Upper lobe of left lung (tissue), 6 donors: Measurements from ENCODE around the gene SSR4. TPM values are rescaled to one million over a fixed set of nuclear protein-coding genes. Genes with fewer than 3 reads are reported as not detected.

ENCODE experiments used
- ATAC-seq, 2 donors: fragments of 200-7000 bp; cut with Tn5 transposase; one replicate each; pipeline ENCODE4 v1.9.1; 2022; ENCODE audit warnings: mild to moderate bottlenecking in 2 of 2, moderate library complexity in 2 of 2; ENCODE audit not compliant: low FRiP score in 2 of 2
- DNase-seq, 2 donors: peaks; one replicate each; pipeline ENCODE4 v3.0.0-alpha.2; 2019 to 2020
- H3K27ac ChIP-seq, 4 donors: fragments of 200-600 bp; sonication (generic); one replicate each; pipeline ENCODE4 v1.5.1; 2016 to 2019
- H3K27me3 ChIP-seq, 4 donors: fragments of 200-600 bp; sonication (generic); one replicate each; pipeline ENCODE4 v1.5.1; 2017 to 2019
- H3K36me3 ChIP-seq, 4 donors: fragments of 200-600 bp; sonication (generic); one replicate each; pipeline ENCODE4 v1.5.1; 2016 to 2019
- H3K4me1 ChIP-seq, 4 donors: fragments of 200-600 bp; sonication (generic); one replicate each; pipeline ENCODE4 v1.5.1; 2018 to 2019
- H3K4me3 ChIP-seq, 4 donors: fragments of 200-600 bp; sonication (generic); one replicate each; pipeline ENCODE4 v1.5.1; 2017 to 2019; ENCODE audit warnings: mild to moderate bottlenecking in 2 of 4, moderate library complexity in 1 of 4
- H3K9me3 ChIP-seq, 4 donors: fragments of 200-600 bp; sonication (generic); one replicate each; pipeline ENCODE4 v1.5.1; 2018 to 2019
- CTCF ChIP-seq, 6 experiments: fragments of 450-650 bp in 4 of 6; fragments of 200-600 bp in 2 of 6; sonication (generic) in 2 of 6; IDR thresholded peaks; one replicate each; pipeline ENCODE4 v1.5.1; 2016 to 2019; ENCODE audit warnings: antibody characterized with exemption in 6 of 6
- EP300 ChIP-seq, 4 donors: sonication (generic); formaldehyde crosslinking; IDR thresholded peaks; one replicate each; pipeline ENCODE4 v1.5.1; 2017; ENCODE audit warnings: antibody characterized with exemption in 4 of 4, control low read depth in 2 of 4
- POLR2A ChIP-seq, 4 donors: fragments of 450-650 bp; IDR thresholded peaks; one replicate each; pipeline ENCODE4 v1.5.1; 2016 to 2017; ENCODE audit warnings: antibody characterized with exemption in 4 of 4, mild to moderate bottlenecking in 2 of 4
- POLR2AphosphoS5 ChIP-seq, 2 donors: sonication (generic); formaldehyde crosslinking; IDR thresholded peaks; one replicate each; pipeline ENCODE4 v1.5.1; 2017; ENCODE audit warnings: antibody characterized with exemption in 2 of 2
- WGBS, 2 donors: methylation state at CpG; one replicate each; pipeline ENCODE4 v1.1.5; 2017 to 2018; 5-methylcytosine and 5-hydroxymethylcytosine counted together
- total RNA-seq, 6 donors: library from RNA; depleted of rRNA in 4 of 6; stranded (reverse); fragments of >200 nt in 4 of 6; gene quantifications; one replicate each; pipeline versions ENCODE4 v1.1.0 to v1.2.1, GENCODE V29; 2016 to 2021
- donor health status: DM: no; HTN: no; CAD: no; lungs with moderate emphysema.
- donor health status: DM: no; HTN: yes; CAD: no; lungs with severe emphysema.

SSR4 gene
- total RNA-seq, 6 donors from 2014 or later, result 70.2 to 328 (median 172) TPM

- H3K27ac ChIP-seq, result no peak overlapping the region
- ATAC-seq, result no peak
- 94% methylated on average over 20 of the region's 20 CpGs; no CpG with 5 or more reads in 1 of the 2 donors for WGBS, 2 donors
- TF ChIP-seq POLR2A (IDR thresholded peaks at IDR 0.05), result no peak
- TF ChIP-seq CTCF (IDR thresholded peaks at IDR 0.05), result no peak
- TF ChIP-seq POLR2AphosphoS5 (IDR thresholded peaks at IDR 0.05), result no peak
- TF ChIP-seq EP300 (IDR thresholded peaks at IDR 0.05), result no peak
- H3K27me3 ChIP-seq, result no peaks in the 10 kb centered on the region
- no peaks in the 10 kb centered on the region for H3K9me3 ChIP-seq
- H3K4me3 ChIP-seq, result no peak overlapping the region
- H3K4me1 ChIP-seq, result peaks cover 0 to 13% (median 6%) of the 10 kb centered on the region in 4 donors
- no peaks in the 10 kb centered on the region for H3K36me3 ChIP-seq
- DNase-seq, result peak in 1 of 2 donors; percentile 72
Observed at GRCh38 chrX:153767674-153768055, 26.8 kb upstream of the SSR4 start.

- no peaks in the 10 kb centered on the region for H3K36me3 ChIP-seq
- no peak overlapping the region for H3K4me3 ChIP-seq
- H3K4me1 ChIP-seq, result peaks cover 0 to 13% (median 6%) of the 10 kb centered on the region in 4 donors
- H3K27me3 ChIP-seq, result no peaks in the 10 kb centered on the region
- TF ChIP-seq CTCF (IDR thresholded peaks at IDR 0.05), result peak in 1 of 6 experiments; percentile 10
- TF ChIP-seq POLR2AphosphoS5 (IDR thresholded peaks at IDR 0.05), result no peak
- 83% methylated on average over 18 of the region's 22 CpGs; no CpG with 5 or more reads in 1 of the 2 donors for WGBS, 2 donors
- ATAC-seq (no peak), DNase-seq (peak in 1 of 2 donors; percentile 53)
- no peaks in the 10 kb centered on the region for H3K9me3 ChIP-seq
- H3K27ac ChIP-seq, result peak overlapping the region in 1 of 4 donors; percentile 5
Observed at GRCh38 chrX:153768311-153769157, 25.9 kb upstream of the SSR4 start.

GRCh38 chrX:153769158-153769864 lies 25.2 kb upstream of the SSR4 start:
- Histone ChIP-seq H3K36me3 (no peaks in the 10 kb centered on the region), H3K27me3 (no peaks in the 10 kb centered on the region), H3K4me3 (no peak overlapping the region), H3K9me3 (no peaks in the 10 kb centered on the region), H3K27ac (no peak overlapping the region), H3K4me1 (peaks cover 0 to 13% (median 3%) of the 10 kb centered on the region in 4 donors)
- no peak for ATAC-seq
- no peak for TF ChIP-seq POLR2A (IDR thresholded peaks at IDR 0.05)
- no peak for TF ChIP-seq POLR2AphosphoS5 (IDR thresholded peaks at IDR 0.05)
- DNase-seq, result peak in 1 of 2 donors; percentile 49
- WGBS, 2 donors, result 80 to 87% methylated on average over 1 to 14 of the region's 23 CpGs

GRCh38 chrX:153769865-153770600 lies 24.4 kb upstream of the SSR4 start:
- H3K4me1 ChIP-seq, result peaks cover 0 to 6% (median 2%) of the 10 kb centered on the region in 4 donors
- 86 to 97% methylated on average over 6 to 25 of the region's 25 CpGs for WGBS, 2 donors
- H3K9me3 ChIP-seq, result no peaks in the 10 kb centered on the region
- no peak overlapping the region for H3K27ac ChIP-seq
- no peaks in the 10 kb centered on the region for H3K36me3 ChIP-seq
- TF ChIP-seq POLR2AphosphoS5 (IDR thresholded peaks at IDR 0.05) (no peak), POLR2A (IDR thresholded peaks at IDR 0.05) (no peak), EP300 (IDR thresholded peaks at IDR 0.05) (no peak), CTCF (IDR thresholded peaks at IDR 0.05) (no peak)
- H3K27me3 ChIP-seq, result no peaks in the 10 kb centered on the region
- DNase-seq, result peak in 1 of 2 donors; percentile 56
- H3K4me3 ChIP-seq, result no peak overlapping the region
- no peak for ATAC-seq
